A549 (cell line): ENCODE results near the gene TCTA.

ENCODE experiments used
- CHD2 ChIP-seq: fragments of 150-350 bp; IDR thresholded peaks from 2 replicates; pipeline ENCODE4 v1.6.1; 2014; ENCODE audit warnings: low read length; ENCODE audit not compliant: partially characterized antibody
- CTCF ChIP-seq: fragments of >200 bp; sonication (Bioruptor Twin); formaldehyde crosslinking; IDR thresholded peaks from 3 replicates; pipeline ENCODE4 v1.5.1; 2016
- EP300 ChIP-seq, 2 experiments: fragments of >200 bp; sonication (Bioruptor Twin); formaldehyde crosslinking; IDR thresholded peaks; 2 replicates in 1 of 2; 3 replicates in 1 of 2; pipeline ENCODE4 v1.6.1; 2016 to 2017
- ESRRA ChIP-seq: fragments of 150-350 bp; IDR thresholded peaks from 2 replicates; pipeline ENCODE4 v1.6.1; 2014; ENCODE audit warnings: mild to moderate bottlenecking, low read length, borderline replicate concordance
- HDAC2 ChIP-seq: fragments of 200-600 bp; sonication (generic); IDR thresholded peaks from 2 replicates; pipeline ENCODE4 v1.6.1; 2016
- HEYL ChIP-seq: fragments of 250-450 bp; sonication (Bioruptor Pico); IDR thresholded peaks from 2 replicates; pipeline ENCODE4 v1.8.0; 2021; ENCODE audit warnings: mild to moderate bottlenecking, moderate library complexity
- KDM5A ChIP-seq: fragments of 200-600 bp; sonication (generic); IDR thresholded peaks from 2 replicates; pipeline ENCODE4 v1.6.1; 2016; ENCODE audit warnings: antibody characterized with exemption, mild to moderate bottlenecking
- MAX ChIP-seq: IDR thresholded peaks from 2 replicates; pipeline ENCODE4 v1.6.1; 2012
- MYC ChIP-seq: IDR thresholded peaks from 2 replicates; pipeline ENCODE4 v1.6.1; 2012; ENCODE audit warnings: mild to moderate bottlenecking, inconsistent platforms, low read length, improper control_type of control experiment, borderline replicate concordance
- POLR2A ChIP-seq: IDR thresholded peaks from 2 replicates; pipeline ENCODE4 v1.6.1; 2012; ENCODE audit warnings: mild to moderate bottlenecking, low read length
- RFX5 ChIP-seq: fragments of 450-650 bp; IDR thresholded peaks from 2 replicates; pipeline ENCODE4 v1.7.1; 2014; ENCODE audit warnings: antibody characterized with exemption, mild to moderate bottlenecking, moderate library complexity
- USF2 ChIP-seq: fragments of 450-650 bp; IDR thresholded peaks from 2 replicates; pipeline ENCODE4 v1.6.1; 2014; ENCODE audit warnings: antibody characterized with exemption
- ZC3H11A ChIP-seq: fragments of 450-650 bp; IDR thresholded peaks from 2 replicates; pipeline ENCODE4 v1.6.1; 2014; ENCODE audit warnings: antibody characterized with exemption, mild to moderate bottlenecking
- ZSCAN20 ChIP-seq: fragments of 250-450 bp; sonication (Bioruptor Pico); IDR thresholded peaks from 2 replicates; pipeline ENCODE4 v1.8.0; 2022; ENCODE audit warnings: mild to moderate bottlenecking, moderate library complexity

- TF ChIP-seq MAX (no peak), ZSCAN20 (CRISPR knock-in tag) (no peak), MYC (no peak), CTCF (no peak), ZC3H11A (no peak), USF2 (no peak), EP300 (IDR thresholded peaks at IDR 0.05) (no peak), RFX5 (no peak), CHD2 (no peak), ESRRA (no peak), KDM5A (no peak), HEYL (CRISPR knock-in tag) (no peak), POLR2A (no peak), HDAC2 (no peak)
Observed at GRCh38 chr3:49410066-49410845, 2.0 kb upstream of the TCTA start.
